Activated CD4-positive, alpha-beta memory T cell treated with anti-CD3 and anti-CD28 coated beads, Interleukin-2, amount 10 ng/mL, durations not matched to agents 7 days and 5 days (primary cell): Measurements from ENCODE around the gene RANBP17. TPM values are rescaled to one million over a fixed set of nuclear protein-coding genes. Genes with fewer than 3 reads are reported as not detected.

Source experiments
- CTCF ChIA-PET: fragments of 350-600 bp; sonication (Branson Sonifier 250); formaldehyde crosslinking; loops from one replicate; lab custom pipeline; 2021; ENCODE audit warnings: antibody characterized with exemption, inconsistent platforms; lab: Charles Lee
- POLR2A ChIA-PET: fragments of 350-600 bp; sonication (Branson Sonifier 250); formaldehyde crosslinking; loops from one replicate; lab custom pipeline; 2021; ENCODE audit warnings: antibody characterized with exemption; lab: Charles Lee
- DNase-seq: peaks from one replicate; pipeline ENCODE4 v3.0.0-alpha.2; 2020
- H3K27ac Mint-ChIP-seq: one replicate; pipeline ENCODE4 v1.8.0; 2021; ENCODE audit warnings: mild to moderate bottlenecking, mixed read lengths
- H3K27me3 Mint-ChIP-seq: one replicate; pipeline ENCODE4 v1.8.0; 2021; ENCODE audit warnings: mixed read lengths
- H3K36me3 Mint-ChIP-seq: one replicate; pipeline ENCODE4 v1.8.0; 2021; ENCODE audit warnings: low read depth, mixed read lengths
- H3K4me1 Mint-ChIP-seq: one replicate; pipeline ENCODE4 v1.8.0; 2021; ENCODE audit warnings: mixed read lengths
- H3K4me3 Mint-ChIP-seq: one replicate; pipeline ENCODE4 v1.8.0; 2021; ENCODE audit warnings: mild to moderate bottlenecking, mixed read lengths
- H3K9me3 Mint-ChIP-seq: one replicate; pipeline ENCODE4 v1.8.0; 2021; ENCODE audit warnings: mixed read lengths
- total RNA-seq, 2 experiments: library from RNA; stranded (reverse); gene quantifications; one replicate each; pipeline ENCODE4 v1.2.3, GENCODE V29; 2021

RANBP17 gene
- total RNA-seq, 2 experiments from 2014 or later: not detected

- CTCF ChIA-PET: no interaction called here
- Mint-ChIP-seq H3K27me3 (peaks cover 18% of the 10 kb centered on the region), H3K27ac (no peak overlapping the region), H3K9me3 (no peaks in the 10 kb centered on the region), H3K36me3 (no peaks in the 10 kb centered on the region), H3K4me3 (no peak overlapping the region), H3K4me1 (peaks cover 15% of the 10 kb centered on the region)
- POLR2A ChIA-PET: no interaction called here
- DNase-seq: no peak
These were observed 407.1 kb downstream of the RANBP17 start for GRCh38 chr5:171268700-171269620.

- peaks cover 18% of the 10 kb centered on the region for H3K27me3 Mint-ChIP-seq
- H3K4me1 Mint-ChIP-seq: peaks cover 7% of the 10 kb centered on the region
- H3K9me3 Mint-ChIP-seq: no peaks in the 10 kb centered on the region
- H3K27ac Mint-ChIP-seq: no peak overlapping the region
- H3K36me3 Mint-ChIP-seq: no peaks in the 10 kb centered on the region
- ChIA-PET CTCF (no interaction called here), POLR2A (no interaction called here)
- DNase-seq: no peak
- H3K4me3 Mint-ChIP-seq: no peak overlapping the region
These were observed 407.9 kb downstream of the RANBP17 start for GRCh38 chr5:171269717-171270116.

GRCh38 chr5:171270136-171270535, 408.3 kb downstream of the RANBP17 start:
- CTCF ChIA-PET: no interaction called here
- Mint-ChIP-seq H3K27ac (no peak overlapping the region), H3K4me3 (no peak overlapping the region), H3K9me3 (no peaks in the 10 kb centered on the region), H3K4me1 (peaks cover 3% of the 10 kb centered on the region), H3K27me3 (peaks cover 18% of the 10 kb centered on the region), H3K36me3 (no peaks in the 10 kb centered on the region)
- no peak for DNase-seq
- POLR2A ChIA-PET: no interaction called here

- Mint-ChIP-seq H3K9me3 (no peaks in the 10 kb centered on the region), H3K4me3 (no peak overlapping the region), H3K36me3 (no peaks in the 10 kb centered on the region), H3K27me3 (peaks cover 22% of the 10 kb centered on the region), H3K4me1 (no peaks in the 10 kb centered on the region), H3K27ac (no peak overlapping the region)
- ChIA-PET POLR2A (no interaction called here), CTCF (interaction anchor here (0.8 to 1.2 kb wide), 4 partner anchors 9 to 70 kb away, joined by 3 to 4 read pairs (median 3); no protein-coding TSS in a partner anchor)
- no peak for DNase-seq
These were observed 410.0 kb downstream of the RANBP17 start for GRCh38 chr5:171271798-171272197.

- Mint-ChIP-seq H3K4me1 (no peaks in the 10 kb centered on the region), H3K9me3 (no peaks in the 10 kb centered on the region), H3K27ac (no peak overlapping the region), H3K4me3 (no peak overlapping the region), H3K27me3 (peaks cover 22% of the 10 kb centered on the region), H3K36me3 (no peaks in the 10 kb centered on the region)
- CTCF ChIA-PET: interaction anchor here (1.1 to 1.2 kb wide), 2 partner anchors 67 to 69 kb away, joined by 3 read pairs; no protein-coding TSS in a partner anchor
- POLR2A ChIA-PET: interaction anchor here (0.6 kb wide), 2 partner anchors 27 to 35 kb away, joined by 3 read pairs; no protein-coding TSS in a partner anchor
- DNase-seq: no peak
These were observed 411.5 kb downstream of the RANBP17 start for GRCh38 chr5:171272996-171273970.

GRCh38 chr5:171275841-171276544, 414.2 kb downstream of the RANBP17 start:
- CTCF ChIA-PET: interaction anchor here (0.7 kb wide), 1 partner anchor 1302 kb away, joined by 3 read pairs; no protein-coding TSS in a partner anchor
- H3K4me3 Mint-ChIP-seq: no peak overlapping the region
- no peaks in the 10 kb centered on the region for H3K9me3 Mint-ChIP-seq
- DNase-seq: no peak
- POLR2A ChIA-PET: no interaction called here
- peaks cover 22% of the 10 kb centered on the region for H3K27me3 Mint-ChIP-seq
- no peaks in the 10 kb centered on the region for H3K36me3 Mint-ChIP-seq
- H3K27ac Mint-ChIP-seq: no peak overlapping the region
- no peaks in the 10 kb centered on the region for H3K4me1 Mint-ChIP-seq

- Mint-ChIP-seq H3K36me3 (no peaks in the 10 kb centered on the region), H3K27ac (no peak overlapping the region), H3K9me3 (no peaks in the 10 kb centered on the region), H3K4me3 (no peak overlapping the region), H3K4me1 (no peaks in the 10 kb centered on the region), H3K27me3 (peaks cover 28% of the 10 kb centered on the region)
- POLR2A ChIA-PET: no interaction called here
- CTCF ChIA-PET: no interaction called here
- no peak for DNase-seq
These were observed 421.9 kb downstream of the RANBP17 start for GRCh38 chr5:171283753-171284152.

GRCh38 chr5:171285465-171285864, 423.6 kb downstream of the RANBP17 start:
- Mint-ChIP-seq H3K27me3 (peaks cover 29% of the 10 kb centered on the region), H3K4me1 (no peaks in the 10 kb centered on the region), H3K27ac (no peak overlapping the region), H3K4me3 (no peak overlapping the region), H3K9me3 (no peaks in the 10 kb centered on the region), H3K36me3 (no peaks in the 10 kb centered on the region)
- CTCF ChIA-PET: no interaction called here
- POLR2A ChIA-PET: no interaction called here
- no peak for DNase-seq

GRCh38 chr5:171288066-171288465, 426.2 kb downstream of the RANBP17 start:
- H3K4me1 Mint-ChIP-seq: no peaks in the 10 kb centered on the region
- POLR2A ChIA-PET: no interaction called here
- H3K27ac Mint-ChIP-seq: no peak overlapping the region
- no peak for DNase-seq
- CTCF ChIA-PET: no interaction called here
- H3K9me3 Mint-ChIP-seq: no peaks in the 10 kb centered on the region
- no peaks in the 10 kb centered on the region for H3K36me3 Mint-ChIP-seq
- no peak overlapping the region for H3K4me3 Mint-ChIP-seq
- H3K27me3 Mint-ChIP-seq: peaks cover 26% of the 10 kb centered on the region

- H3K9me3 Mint-ChIP-seq: no peaks in the 10 kb centered on the region
These were observed 429.6 kb downstream of the RANBP17 start for GRCh38 chr5:171291371-171291770.

GRCh38 chr5:171295299-171295698, 433.5 kb downstream of the RANBP17 start:
- no peak for DNase-seq
- Mint-ChIP-seq H3K4me1 (no peaks in the 10 kb centered on the region), H3K27ac (no peak overlapping the region), H3K36me3 (no peaks in the 10 kb centered on the region), H3K4me3 (no peak overlapping the region), H3K27me3 (peaks cover 20% of the 10 kb centered on the region), H3K9me3 (no peaks in the 10 kb centered on the region)
- ChIA-PET POLR2A (no interaction called here), CTCF (no interaction called here)

More at GRCh38 chr5:171291371-171291770, 429.6 kb downstream of the RANBP17 start:
- Mint-ChIP-seq H3K4me1 (no peaks in the 10 kb centered on the region), H3K27ac (no peak overlapping the region), H3K36me3 (no peaks in the 10 kb centered on the region), H3K4me3 (no peak overlapping the region), H3K27me3 (peaks cover 30% of the 10 kb centered on the region)
- DNase-seq: no peak
- POLR2A ChIA-PET: no interaction called here
- CTCF ChIA-PET: no interaction called here

- no peak for DNase-seq
- Mint-ChIP-seq H3K4me1 (no peaks in the 10 kb centered on the region), H3K9me3 (no peaks in the 10 kb centered on the region), H3K27ac (no peak overlapping the region), H3K36me3 (no peaks in the 10 kb centered on the region), H3K4me3 (no peak overlapping the region), H3K27me3 (peaks cover 23% of the 10 kb centered on the region)
- POLR2A ChIA-PET: no interaction called here
- CTCF ChIA-PET: no interaction called here
These were observed 434.0 kb downstream of the RANBP17 start for GRCh38 chr5:171295801-171296200.
